HepG2 (cell line): ENCODE measurements around the gene PRPSAP1. TPM values are rescaled to one million over a fixed set of nuclear protein-coding genes. Genes with fewer than 3 reads are reported as not detected.

Experiments
- CENPBD1 ChIP-seq: sonication (generic); formaldehyde crosslinking; IDR thresholded peaks from 2 replicates; pipeline ENCODE4 v1.8.0; 2022; ENCODE audit warnings: missing genetic modification reagents, low read depth, mild to moderate bottlenecking, borderline replicate concordance
- CHD4 ChIP-seq: fragments of 200-600 bp; sonication (generic); IDR thresholded peaks from 2 replicates; pipeline ENCODE4 v1.7.0; 2017; ENCODE audit warnings: mild to moderate bottlenecking, low read length, borderline replicate concordance
- ISX ChIP-seq: sonication (generic); formaldehyde crosslinking; conservative IDR thresholded peaks from 2 replicates; pipeline ENCODE4 v1.5.0; 2020; ENCODE audit warnings: missing genetic modification reagents
- KDM6A ChIP-seq: IDR thresholded peaks from 2 replicates; pipeline ENCODE4 v1.6.1; 2016; ENCODE audit warnings: low read depth
- MAFG ChIP-seq: sonication (generic); formaldehyde crosslinking; IDR thresholded peaks from 2 replicates; pipeline ENCODE4 v1.5.1; 2020; ENCODE audit warnings: mild to moderate bottlenecking, missing genetic modification reagents
- MTF2 ChIP-seq: sonication (generic); formaldehyde crosslinking; IDR thresholded peaks from 2 replicates; pipeline ENCODE4 v1.5.0; 2020; ENCODE audit warnings: missing genetic modification reagents, borderline replicate concordance
- NBN ChIP-seq: fragments of 450-650 bp; conservative IDR thresholded peaks from 2 replicates; pipeline ENCODE4 v1.6.1; 2017
- NFYC ChIP-seq: IDR thresholded peaks from 2 replicates; pipeline ENCODE4 v1.6.1; 2016; ENCODE audit warnings: missing genetic modification reagents, missing compliant biosample characterization
- RAD51 ChIP-seq: fragments of 450-650 bp; IDR thresholded peaks from 2 replicates; pipeline ENCODE4 v1.6.1; 2016; ENCODE audit warnings: borderline replicate concordance
- SALL2 ChIP-seq: sonication (generic); formaldehyde crosslinking; IDR thresholded peaks from 2 replicates; pipeline ENCODE4 v1.8.1; 2023; ENCODE audit warnings: mild to moderate bottlenecking, missing genetic modification reagents, inconsistent platforms
- SYNCRIP ChIP-seq: fragments of 200-400 bp; formaldehyde crosslinking; IDR thresholded peaks from 2 replicates; pipeline ENCODE4 v1.6.1; 2018; ENCODE audit warnings: mild to moderate bottlenecking, low read depth, low read length; ENCODE audit not compliant: insufficient read depth
- THRA ChIP-seq: sonication (generic); formaldehyde crosslinking; IDR thresholded peaks from 2 replicates; pipeline ENCODE4 v1.4.0; 2020; ENCODE audit warnings: missing genetic modification reagents, borderline replicate concordance
- THYN1 ChIP-seq: sonication (generic); formaldehyde crosslinking; IDR thresholded peaks from 2 replicates; pipeline ENCODE4 v1.8.1; 2023; ENCODE audit warnings: low read depth, mild to moderate bottlenecking, moderate library complexity, missing genetic modification reagents, borderline replicate concordance
- YEATS2 ChIP-seq: sonication (generic); formaldehyde crosslinking; IDR thresholded peaks from 2 replicates; pipeline ENCODE4 v1.4.0; 2020; ENCODE audit warnings: missing genetic modification reagents, borderline replicate concordance
- ZBTB1 ChIP-seq: sonication (generic); formaldehyde crosslinking; IDR thresholded peaks from 2 replicates; pipeline ENCODE4 v1.4.0; 2020; ENCODE audit warnings: missing genetic modification reagents, borderline replicate concordance
- ZNF296 ChIP-seq: sonication (generic); formaldehyde crosslinking; conservative IDR thresholded peaks from 2 replicates; pipeline ENCODE4 v1.5.0; 2020; ENCODE audit warnings: mild to moderate bottlenecking, missing genetic modification reagents
- ZNF549 ChIP-seq: sonication (generic); formaldehyde crosslinking; IDR thresholded peaks from 2 replicates; pipeline ENCODE4 v1.5.0; 2020; ENCODE audit warnings: missing genetic modification reagents
- ZNF597 ChIP-seq: sonication (generic); formaldehyde crosslinking; IDR thresholded peaks from 2 replicates; pipeline ENCODE4 v1.5.0; 2020; ENCODE audit warnings: missing genetic modification reagents
- ZNF619 ChIP-seq: sonication (generic); formaldehyde crosslinking; IDR thresholded peaks from 2 replicates; pipeline ENCODE4 v1.4.0; 2020; ENCODE audit warnings: mild to moderate bottlenecking, missing genetic modification reagents
- ZNF792 ChIP-seq: IDR thresholded peaks from 2 replicates; pipeline ENCODE4 v1.6.1; 2016
- ZNF879 ChIP-seq: sonication (generic); formaldehyde crosslinking; IDR thresholded peaks from 2 replicates; pipeline ENCODE4 v1.8.1; 2023; ENCODE audit warnings: missing genetic modification reagents
- polyA plus RNA-seq, 8 experiments: library from polyadenylated mRNA; depleted of rRNA in 3 of 8; stranded (reverse) in 7 of 8; unstranded in 1 of 8; fragments of >200 nt; fragmentation: Illumina TruSeq in 4 of 8; extraction: Trizol in 4 of 8; gene quantifications; 2 replicates each; pipeline versions ENCODE4 v1.2.1 to v1.2.3, GENCODE V29; 2011 to 2016; ENCODE audit warnings: low read depth in 4 of 8, missing spikeins in 1 of 8, mixed read lengths in 1 of 8; ENCODE audit not compliant: insufficient read depth in 1 of 8
- total RNA-seq, 5 experiments: library from RNA; depleted of rRNA; stranded (reverse); fragments of >200 nt; fragmentation: Illumina TruSeq; extraction: Trizol; gene quantifications; 2 replicates each; pipeline ENCODE4 v1.2.3, GENCODE V29; 2016; ENCODE audit warnings: low read depth in 1 of 5
- TF ChIP-seq, protein P1 (sequence below): sonication (generic); formaldehyde crosslinking; IDR thresholded peaks from 2 replicates; pipeline ENCODE4 v1.8.0; 2022; ENCODE audit warnings: mild to moderate bottlenecking, missing genetic modification reagents; ENCODE audit not compliant: insufficient replicate concordance
- TF ChIP-seq, protein P2 (sequence below): sonication (generic); formaldehyde crosslinking; IDR thresholded peaks from 2 replicates; pipeline ENCODE4 v1.4.0; 2020; ENCODE audit warnings: mild to moderate bottlenecking, missing genetic modification reagents
- TF ChIP-seq, protein P3 (sequence below): sonication (generic); formaldehyde crosslinking; IDR thresholded peaks from 2 replicates; pipeline ENCODE4 v1.8.1; 2023; ENCODE audit warnings: missing genetic modification reagents, mild to moderate bottlenecking, borderline replicate concordance

Gene PRPSAP1
- total and polyA plus RNA-seq, 2 of the 13 experiments (the other 11 are each of a cell fraction or from before 2014, with no cell fraction given): 91.1 to 314 TPM

- TF ChIP-seq, protein P1, sequence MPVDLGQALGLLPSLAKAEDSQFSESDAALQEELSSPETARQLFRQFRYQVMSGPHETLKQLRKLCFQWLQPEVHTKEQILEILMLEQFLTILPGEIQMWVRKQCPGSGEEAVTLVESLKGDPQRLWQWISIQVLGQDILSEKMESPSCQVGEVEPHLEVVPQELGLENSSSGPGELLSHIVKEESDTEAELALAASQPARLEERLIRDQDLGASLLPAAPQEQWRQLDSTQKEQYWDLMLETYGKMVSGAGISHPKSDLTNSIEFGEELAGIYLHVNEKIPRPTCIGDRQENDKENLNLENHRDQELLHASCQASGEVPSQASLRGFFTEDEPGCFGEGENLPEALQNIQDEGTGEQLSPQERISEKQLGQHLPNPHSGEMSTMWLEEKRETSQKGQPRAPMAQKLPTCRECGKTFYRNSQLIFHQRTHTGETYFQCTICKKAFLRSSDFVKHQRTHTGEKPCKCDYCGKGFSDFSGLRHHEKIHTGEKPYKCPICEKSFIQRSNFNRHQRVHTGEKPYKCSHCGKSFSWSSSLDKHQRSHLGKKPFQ: no peak
- no peak for TF ChIP-seq ISX (CRISPR knock-in tag)
- TF ChIP-seq SYNCRIP: no peak
- 0 out of 2 replicates have a peak, but pooled peaks have one; percentile 34 for TF ChIP-seq ZBTB1 (CRISPR knock-in tag)
- TF ChIP-seq, protein P2, sequence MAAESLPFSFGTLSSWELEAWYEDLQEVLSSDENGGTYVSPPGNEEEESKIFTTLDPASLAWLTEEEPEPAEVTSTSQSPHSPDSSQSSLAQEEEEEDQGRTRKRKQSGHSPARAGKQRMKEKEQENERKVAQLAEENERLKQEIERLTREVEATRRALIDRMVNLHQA (CRISPR knock-in tag): no peak
- peak; percentile 83 for TF ChIP-seq ZNF549 (CRISPR knock-in tag)
- TF ChIP-seq SALL2: peak; percentile 98
- TF ChIP-seq, protein P3, sequence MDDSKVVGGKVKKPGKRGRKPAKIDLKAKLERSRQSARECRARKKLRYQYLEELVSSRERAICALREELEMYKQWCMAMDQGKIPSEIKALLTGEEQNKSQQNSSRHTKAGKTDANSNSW (CRISPR knock-in tag): peak; percentile 90; the same call in 1 of the 2 replicates
- TF ChIP-seq YEATS2 (CRISPR knock-in tag): peak; percentile 87
- TF ChIP-seq THYN1 (CRISPR knock-in tag): no peak
- peak; percentile 23; the same call in 1 of the 2 replicates for TF ChIP-seq MTF2 (CRISPR knock-in tag)
- no peak for TF ChIP-seq ZNF296 (CRISPR knock-in tag)
- peak; percentile 70 for TF ChIP-seq THRA
- TF ChIP-seq KDM6A: 0 out of 2 replicates have a peak, but pooled peaks have one; percentile 29
- TF ChIP-seq MAFG (CRISPR knock-in tag): no peak
- TF ChIP-seq ZNF879 (CRISPR knock-in tag): no peak
- TF ChIP-seq NBN: no peak
- TF ChIP-seq NFYC (CRISPR knock-in tag): 0 out of 2 replicates have a peak, but pooled peaks have one; percentile 35
- TF ChIP-seq CENPBD1: no peak
- TF ChIP-seq RAD51: no peak
- no peak for TF ChIP-seq ZNF597
- no peak for TF ChIP-seq ZNF619 (CRISPR knock-in tag)
- TF ChIP-seq ZNF792 (CRISPR knock-in tag): no peak; the same call in 1 of the 2 replicates
- peak; percentile 45; the same call in 1 of the 2 replicates for TF ChIP-seq CHD4
Measured at GRCh38 chr17:76353599-76354316, at the start of gene PRPSAP1 (continued).
